Measurements from ENCODE around the gene CXXC1. TPM values are rescaled to one million over a fixed set of nuclear protein-coding genes. Genes with fewer than 3 reads are reported as not detected.
"Not testable (repeated sequence)": the region's sequence is repeated elsewhere in the genome, so short reads cannot be mapped to it uniquely, and the experiment has no call there.

The CXXC1 gene
- total RNA-seq, 1 donor from 2014 or later = 134 TPM

- POLR2A ChIA-PET = interaction anchor here (0.5 kb wide), 1 partner anchor 563 kb away, joined by 6 read pairs; no protein-coding TSS in a partner anchor
- Mint-ChIP-seq H3K27me3 (no peaks in the 10 kb centered on the region), H3K4me1 (peaks cover 80% of the 10 kb centered on the region), H3K4me3 (peak overlapping the region; percentile 76), H3K9me3 (no peaks in the 10 kb centered on the region), H3K27ac (peak overlapping the region; percentile 89), H3K36me3 (ENCODE audit: low read depth) (no peaks in the 10 kb centered on the region)
- DNase-seq (no peak), ATAC-seq (ENCODE audit: low read depth) (peak; percentile 68)
- CTCF ChIA-PET = interaction anchor here (4.6 kb wide), 1 partner anchor 44 kb away, joined by 19 read pairs; no protein-coding TSS in a partner anchor
- intact Hi-C loops (cut with micrococcal nuclease) = loop anchor here (1.0 to 2.0 kb wide), 3 partner anchors 25 to 62 kb away; partner anchors contain the start of genes CXXC1 and SKA1
- TF ChIP-seq CTCF (IDR thresholded peaks at IDR 0.05) = no peak
These were observed 25.0 kb upstream of the CXXC1 start for GRCh38 chr18:50312296-50313030.

GRCh38 chr18:50311650-50312049 is 24.2 kb upstream of the CXXC1 start:
- Mint-ChIP-seq H3K36me3 (ENCODE audit: low read depth) (no peaks in the 10 kb centered on the region), H3K4me1 (peaks cover 81% of the 10 kb centered on the region), H3K27ac (no peak overlapping the region), H3K27me3 (no peaks in the 10 kb centered on the region), H3K9me3 (no peaks in the 10 kb centered on the region), H3K4me3 (no peak overlapping the region)
- no peak for TF ChIP-seq CTCF (IDR thresholded peaks at IDR 0.05)
- CTCF ChIA-PET = interaction anchor here (4.6 kb wide), 1 partner anchor 45 kb away, joined by 19 read pairs; no protein-coding TSS in a partner anchor
- DNase-seq (no peak), ATAC-seq (ENCODE audit: low read depth) (no peak)
- POLR2A ChIA-PET = interaction anchor here (0.8 kb wide), 1 partner anchor 45 kb away, joined by 3 read pairs; the partner anchor contains the start of gene CFAP53
- intact Hi-C loops (cut with micrococcal nuclease) = loop anchor here (1.0 to 2.0 kb wide), 4 partner anchors 13 to 63 kb away; partner anchors contain the start of genes CXXC1 and SKA1

- POLR2A ChIA-PET = interaction anchor here (0.6 kb wide), 1 partner anchor 16 kb away, joined by 4 read pairs; no protein-coding TSS in a partner anchor
- H3K4me1 Mint-ChIP-seq = peaks cover 66% of the 10 kb centered on the region
- no peak overlapping the region for H3K27ac Mint-ChIP-seq
- ATAC-seq (ENCODE audit: low read depth) (no peak), DNase-seq (no peak)
- TF ChIP-seq CTCF (IDR thresholded peaks at IDR 0.05) = no peak
- intact Hi-C loops (cut with micrococcal nuclease) = no loop called here
- H3K4me3 Mint-ChIP-seq = no peak overlapping the region
- H3K27me3 Mint-ChIP-seq = no peaks in the 10 kb centered on the region
- H3K9me3 Mint-ChIP-seq = peaks cover 3% of the 10 kb centered on the region
- H3K36me3 Mint-ChIP-seq (ENCODE audit: low read depth) = no peaks in the 10 kb centered on the region
- CTCF ChIA-PET = no interaction called here
These were observed 22.6 kb upstream of the CXXC1 start for GRCh38 chr18:50310080-50310479.

GRCh38 chr18:50308851-50309250 is 21.4 kb upstream of the CXXC1 start:
- H3K9me3 Mint-ChIP-seq; DNase-seq; CTCF ChIA-PET; H3K27me3 Mint-ChIP-seq; ATAC-seq (ENCODE audit: low read depth); H3K4me3 Mint-ChIP-seq; intact Hi-C loops (cut with micrococcal nuclease); H3K36me3 Mint-ChIP-seq (ENCODE audit: low read depth): not testable (repeated sequence)
- peak overlapping the region; percentile 56 for H3K27ac Mint-ChIP-seq
- H3K4me1 Mint-ChIP-seq = peaks cover 54% of the 10 kb centered on the region
- POLR2A ChIA-PET = interaction anchor here (2.0 kb wide), 1 partner anchor 11 kb away, joined by 17 read pairs; no protein-coding TSS in a partner anchor

GRCh38 chr18:50307738-50308470 is 20.4 kb upstream of the CXXC1 start:
- DNase-seq (peak; percentile 68), ATAC-seq (ENCODE audit: low read depth) (peak; percentile 97)
- H3K27me3 Mint-ChIP-seq = no peaks in the 10 kb centered on the region
- H3K4me1 Mint-ChIP-seq = peaks cover 46% of the 10 kb centered on the region
- no peak for TF ChIP-seq CTCF (IDR thresholded peaks at IDR 0.05)
- ChIA-PET POLR2A (interaction anchor here (0.9 to 2.2 kb wide), 3 partner anchors 10 to 27 kb away, joined by 4 to 17 read pairs (median 7); partner anchors contain the start of gene MBD1), CTCF (no interaction called here)
- intact Hi-C loops (cut with micrococcal nuclease) = loop anchor here (1.0 kb wide), 3 partner anchors 7 to 21 kb away; partner anchors contain the start of gene CXXC1
- peak overlapping the region; percentile 88 for H3K4me3 Mint-ChIP-seq
- H3K36me3 Mint-ChIP-seq (ENCODE audit: low read depth) = no peaks in the 10 kb centered on the region
- peaks cover 4% of the 10 kb centered on the region for H3K9me3 Mint-ChIP-seq
- H3K27ac Mint-ChIP-seq = peak overlapping the region; percentile 66
